DMS 273 treated with DMSO at 0.1 percent for 48 hours (cell line): ENCODE results near the gene MGMT.

Source experiments
- DNase-seq: peaks from one replicate; lab custom pipeline; 2025; lab: John Stamatoyannopoulos, UW

MGMT gene

GRCh38 chr10:129774736-129775401, 307.8 kb downstream of the MGMT start:
- DNase-seq: no peak

GRCh38 chr10:129775681-129776080, 308.6 kb downstream of the MGMT start:
- DNase-seq: no peak

- DNase-seq: no peak
Measured at GRCh38 chr10:129777687-129778086, 310.6 kb downstream of the MGMT start.

- DNase-seq: no peak
Measured at GRCh38 chr10:129778571-129778970, 311.5 kb downstream of the MGMT start.

DNA sequence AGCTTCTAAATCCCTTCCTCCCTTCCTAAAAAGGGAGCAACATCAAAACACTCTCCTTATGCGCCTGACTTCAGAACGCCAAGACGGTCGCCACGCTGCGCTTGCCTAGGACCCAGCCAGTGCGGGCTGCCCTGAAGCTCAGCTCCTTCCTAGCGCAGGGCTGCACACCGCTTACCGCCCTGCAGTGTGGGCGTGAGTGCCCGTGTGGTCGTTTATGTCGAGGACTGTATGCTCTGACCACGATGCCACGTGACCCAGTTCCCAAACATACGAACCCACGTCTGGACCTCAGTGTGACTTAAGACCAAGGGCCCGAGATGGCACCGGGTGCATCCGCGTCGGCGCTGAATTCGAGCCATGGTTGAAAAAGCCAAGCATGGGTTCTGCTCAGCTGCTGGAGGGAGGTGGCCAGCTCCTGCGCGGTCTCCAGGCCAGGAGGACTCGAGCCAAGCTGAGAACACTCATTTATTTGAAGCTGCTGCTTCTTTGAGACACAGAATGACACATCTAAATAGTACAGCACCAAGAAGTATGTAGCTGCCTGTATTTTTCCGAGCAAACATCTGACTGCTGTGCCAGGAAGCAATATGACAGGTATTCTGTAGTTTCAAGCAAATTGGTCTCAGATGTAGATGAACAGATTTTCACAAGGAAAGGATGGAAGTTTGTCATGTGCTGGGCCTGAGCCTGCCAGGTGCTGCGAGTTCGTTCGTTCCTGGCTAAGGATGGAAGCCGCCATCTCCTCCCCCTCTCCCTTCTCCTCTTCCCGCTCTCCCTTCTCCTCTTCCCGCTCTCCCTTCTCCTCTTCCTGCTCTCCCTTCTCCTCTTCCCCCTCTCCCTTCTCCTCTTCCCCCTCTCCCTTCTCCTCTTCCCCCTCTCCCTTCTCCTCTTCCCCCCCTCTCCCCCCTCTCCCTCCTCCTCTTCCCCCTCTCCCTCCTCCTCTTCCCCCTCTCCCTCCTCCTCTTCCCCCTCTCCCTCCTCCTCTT, 312.4 kb downstream of the MGMT start:
- no peak for DNase-seq

- no peak for DNase-seq
Measured at GRCh38 chr10:129780198-129780597, 313.2 kb downstream of the MGMT start.

GRCh38 chr10:129780901-129781795, 314.1 kb downstream of the MGMT start:
- DNase-seq: no peak

- no peak for DNase-seq
Measured at GRCh38 chr10:129784291-129784690, 317.2 kb downstream of the MGMT start.

DNA sequence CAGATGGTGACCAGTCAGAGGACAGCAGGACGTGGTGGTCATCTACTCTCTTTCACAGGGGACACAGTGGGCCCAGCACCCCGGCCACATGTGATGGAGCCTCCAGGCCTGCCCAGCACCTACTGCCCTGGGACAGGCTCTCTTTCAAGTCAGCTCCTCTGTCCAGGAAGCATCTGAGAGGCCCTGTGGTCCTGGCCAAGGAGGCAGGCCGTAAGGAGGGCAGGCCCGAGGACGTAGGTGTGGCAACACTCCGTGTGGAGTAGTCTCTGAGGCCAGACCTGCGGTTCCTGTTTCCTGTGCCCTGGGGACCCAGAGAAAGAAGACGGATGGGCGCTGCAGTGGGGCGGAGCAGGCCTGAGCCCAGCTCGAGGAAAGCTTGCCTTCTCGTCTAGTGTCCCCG, 317.9 kb downstream of the MGMT start:
- no peak for DNase-seq

DNA sequence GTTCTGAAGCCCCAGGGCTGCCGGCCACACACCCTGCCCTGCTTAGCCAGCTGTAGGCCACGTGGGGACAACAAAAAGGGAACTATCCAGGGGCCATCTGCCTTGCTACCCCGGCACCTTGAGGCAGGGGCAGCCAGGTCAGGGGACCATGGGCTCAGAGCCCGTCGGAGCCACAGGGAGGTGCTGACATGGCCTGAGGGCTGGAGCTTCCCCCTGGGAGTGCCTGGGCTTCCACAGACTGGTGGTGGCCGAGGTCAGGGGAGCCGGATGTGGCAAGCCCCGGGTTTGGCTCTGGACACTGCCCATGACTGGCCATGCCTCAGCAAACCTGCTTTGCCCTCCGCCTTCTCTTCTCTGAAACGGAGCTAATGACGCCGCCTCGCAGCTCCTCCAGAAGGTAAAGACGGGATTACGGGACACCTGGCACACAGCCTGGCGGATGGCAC, 318.5 kb downstream of the MGMT start:
- DNase-seq: no peak

- no peak for DNase-seq
Measured at GRCh38 chr10:129786216-129786615, 319.2 kb downstream of the MGMT start.

GRCh38 chr10:129787557-129787956, 320.5 kb downstream of the MGMT start:
- no peak for DNase-seq

DNA sequence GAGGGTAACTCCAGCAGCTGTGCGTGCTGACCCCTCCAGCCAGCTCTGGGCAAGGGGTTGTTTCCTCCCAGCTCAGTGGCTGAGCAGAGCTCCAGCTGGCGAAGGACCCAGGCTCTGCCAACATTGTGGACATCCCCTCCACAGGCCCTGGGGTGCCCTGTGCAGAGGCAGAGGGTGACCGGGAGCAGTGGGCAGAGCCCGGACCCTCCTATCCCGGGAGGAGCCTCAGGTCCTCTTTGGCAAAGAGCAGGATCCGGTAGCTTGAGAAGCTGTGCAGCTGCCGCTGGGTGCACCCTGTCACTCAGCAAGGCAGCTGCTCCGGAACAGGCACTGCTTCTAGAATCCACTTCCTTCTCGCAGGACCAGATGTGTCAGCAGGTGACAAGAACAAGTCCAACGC, 321.2 kb downstream of the MGMT start:
- DNase-seq: no peak

- no peak for DNase-seq
Measured at GRCh38 chr10:129790715-129791446, 323.8 kb downstream of the MGMT start.

- DNase-seq: peak; percentile 43
Measured at GRCh38 chr10:129792141-129792540, 325.1 kb downstream of the MGMT start.

DNA sequence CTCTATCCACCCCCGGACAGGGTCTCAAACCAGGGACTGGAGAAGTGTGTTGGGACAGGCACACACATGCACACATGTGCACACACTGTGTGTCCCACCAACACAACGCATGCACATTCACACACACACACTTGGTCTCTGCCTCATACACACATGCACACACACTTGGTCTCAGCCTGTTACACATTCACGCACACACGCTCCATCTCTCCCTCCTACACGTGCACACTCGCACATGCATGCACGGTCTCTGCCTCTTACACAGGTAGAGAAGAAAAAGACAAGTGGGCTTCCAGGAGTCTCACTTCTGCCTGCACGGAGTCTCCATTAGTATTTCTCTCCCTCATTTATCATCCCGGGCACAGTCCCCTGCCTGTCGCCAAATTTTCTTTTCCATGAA, 325.8 kb downstream of the MGMT start:
- DNase-seq: no peak

GRCh38 chr10:129793479-129793878, 326.4 kb downstream of the MGMT start:
- DNase-seq: no peak

GRCh38 chr10:129793996-129794395, 327.0 kb downstream of the MGMT start:
- DNase-seq: no peak

- no peak for DNase-seq
Measured at GRCh38 chr10:129796710-129797420, 329.8 kb downstream of the MGMT start.

DNA sequence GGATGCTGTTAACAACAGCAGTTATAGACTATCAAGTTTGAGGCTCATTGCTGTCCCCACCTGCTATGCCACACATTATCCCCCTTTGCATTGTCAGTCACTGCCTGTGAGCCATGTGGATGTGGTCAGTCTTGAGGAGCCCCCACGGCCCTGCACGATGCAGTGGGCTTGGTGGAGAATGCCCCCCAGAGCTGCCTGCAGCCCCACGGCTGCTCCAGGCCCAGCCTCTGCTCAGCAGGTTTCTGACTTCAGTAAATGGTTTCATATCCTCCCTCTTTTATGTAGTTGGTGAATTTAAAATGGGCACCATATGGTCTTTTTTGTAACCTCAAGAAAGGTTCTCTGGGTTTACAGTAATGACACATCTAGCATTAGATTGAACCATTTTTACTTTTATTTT, 332.9 kb downstream of the MGMT start:
- DNase-seq: peak; percentile 17
